ENCODE measurements around the gene PKNOX1. TPM values are rescaled to one million over a fixed set of nuclear protein-coding genes. Genes with fewer than 3 reads are reported as not detected.
"Not testable (repeated sequence)": the region's sequence is repeated elsewhere in the genome, so short reads cannot be mapped to it uniquely, and the experiment has no call there.

PKNOX1 gene
- total and polyA plus RNA-seq, 2 donors from 2014 or later, result 7.9 to 25.2 TPM

GRCh38 chr21:42991992-42992740, 17.8 kb downstream of the PKNOX1 start:
- Histone ChIP-seq H3K36me3 (ENCODE audit: control insufficient read depth in 2 of 3, insufficient read depth in 3 of 3, low read length in 3 of 3) (peaks cover 0 to 5% (median 3%) of the 10 kb centered on the region in 3 donors), H3K9me3 (ENCODE audit: control insufficient read depth in 2 of 3, insufficient read depth in 1 of 3, low read length in 3 of 3) (no peaks in the 10 kb centered on the region), H3K4me3 (ENCODE audit: low read length in 3 of 3) (no peak overlapping the region), H3K4me1 (ENCODE audit: control insufficient read depth in 2 of 3, insufficient read depth in 2 of 3, low read depth in 1 of 3, low read length in 3 of 3) (peaks cover 0 to 4% (median 4%) of the 10 kb centered on the region in 3 donors), H3K9ac (ENCODE audit: low read length in 3 of 3) (no peak overlapping the region), H3K27me3 (ENCODE audit: control insufficient read depth, insufficient read depth, low read length) (no peaks in the 10 kb centered on the region), H3K27ac (ENCODE audit: low read depth in 2 of 2, low read length in 2 of 2) (peak overlapping the region; percentile 80 to 89)
- FAIRE-seq (no peak), DNase-seq (peak; percentile 83 to 95 (median 91))
- intact Hi-C loops (cut with DNase I), result no loop called here
- no peak for TF ChIP-seq CTCF (IDR thresholded peaks at IDR 0.05; ENCODE audit: borderline replicate concordance, extremely low read depth, insufficient read depth)

- Histone ChIP-seq H3K9me3 (ENCODE audit: control insufficient read depth in 2 of 3, insufficient read depth in 1 of 3, low read length in 3 of 3) (no peaks in the 10 kb centered on the region), H3K4me1 (ENCODE audit: control insufficient read depth in 2 of 3, insufficient read depth in 2 of 3, low read depth in 1 of 3, low read length in 3 of 3) (peaks cover 0 to 4% (median 4%) of the 10 kb centered on the region in 3 donors), H3K27ac (ENCODE audit: low read depth in 2 of 2, low read length in 2 of 2) (peak overlapping the region; percentile 80 to 89), H3K9ac (ENCODE audit: low read length in 3 of 3) (no peak overlapping the region), H3K4me3 (ENCODE audit: low read length in 3 of 3) (no peak overlapping the region), H3K27me3 (ENCODE audit: control insufficient read depth, insufficient read depth, low read length) (no peaks in the 10 kb centered on the region), H3K36me3 (ENCODE audit: control insufficient read depth in 2 of 3, insufficient read depth in 3 of 3, low read length in 3 of 3) (peaks cover 0 to 5% (median 3%) of the 10 kb centered on the region in 3 donors)
- TF ChIP-seq CTCF (IDR thresholded peaks at IDR 0.05; ENCODE audit: borderline replicate concordance, extremely low read depth, insufficient read depth), result no peak
- intact Hi-C loops (cut with DNase I), result no loop called here
- DNase-seq (peak in 1 of 5 donors; percentile 26), FAIRE-seq (no peak)
Measured at GRCh38 chr21:42993051-42993712, 18.8 kb downstream of the PKNOX1 start.

- DNase-seq (peak in 1 of 5 donors; percentile 88), FAIRE-seq (no peak)
- Histone ChIP-seq H3K4me3 (ENCODE audit: low read length in 3 of 3) (no peak overlapping the region), H3K9ac (ENCODE audit: low read length in 3 of 3) (no peak overlapping the region), H3K9me3 (ENCODE audit: control insufficient read depth in 2 of 3, insufficient read depth in 1 of 3, low read length in 3 of 3) (no peaks in the 10 kb centered on the region), H3K4me1 (ENCODE audit: control insufficient read depth in 2 of 3, insufficient read depth in 2 of 3, low read depth in 1 of 3, low read length in 3 of 3) (peaks cover 0 to 3% (median 2%) of the 10 kb centered on the region in 3 donors), H3K27ac (ENCODE audit: low read depth in 2 of 2, low read length in 2 of 2) (peak overlapping the region in 1 of 2 donors; percentile 76), H3K36me3 (ENCODE audit: control insufficient read depth in 2 of 3, insufficient read depth in 3 of 3, low read length in 3 of 3) (peaks cover 0 to 5% (median 3%) of the 10 kb centered on the region in 3 donors), H3K27me3 (ENCODE audit: control insufficient read depth, insufficient read depth, low read length) (no peaks in the 10 kb centered on the region)
- TF ChIP-seq CTCF (IDR thresholded peaks at IDR 0.05; ENCODE audit: borderline replicate concordance, extremely low read depth, insufficient read depth), result no peak
- intact Hi-C loops (cut with DNase I), result no loop called here
Measured at GRCh38 chr21:42997053-42997452, 22.7 kb downstream of the PKNOX1 start.

- H3K9me3 ChIP-seq (ENCODE audit: control insufficient read depth in 2 of 3, insufficient read depth in 1 of 3, low read length in 3 of 3); FAIRE-seq; H3K9ac ChIP-seq (ENCODE audit: low read length in 3 of 3); H3K4me1 ChIP-seq (ENCODE audit: control insufficient read depth in 2 of 3, insufficient read depth in 2 of 3, low read depth in 1 of 3, low read length in 3 of 3); H3K4me3 ChIP-seq (ENCODE audit: low read length in 3 of 3); H3K27me3 ChIP-seq (ENCODE audit: control insufficient read depth, insufficient read depth, low read length); intact Hi-C loops (cut with DNase I); H3K27ac ChIP-seq (ENCODE audit: low read depth in 2 of 2, low read length in 2 of 2); DNase-seq; H3K36me3 ChIP-seq (ENCODE audit: control insufficient read depth in 2 of 3, insufficient read depth in 3 of 3, low read length in 3 of 3): not testable (repeated sequence)
Measured at GRCh38 chr21:42997983-42998382, 23.6 kb downstream of the PKNOX1 start.

GRCh38 chr21:42999152-42999551, 24.8 kb downstream of the PKNOX1 start:
- intact Hi-C loops (cut with DNase I); H3K9me3 ChIP-seq (ENCODE audit: control insufficient read depth in 2 of 3, insufficient read depth in 1 of 3, low read length in 3 of 3); H3K4me1 ChIP-seq (ENCODE audit: control insufficient read depth in 2 of 3, insufficient read depth in 2 of 3, low read depth in 1 of 3, low read length in 3 of 3); DNase-seq; H3K9ac ChIP-seq (ENCODE audit: low read length in 3 of 3); H3K36me3 ChIP-seq (ENCODE audit: control insufficient read depth in 2 of 3, insufficient read depth in 3 of 3, low read length in 3 of 3); FAIRE-seq; H3K27me3 ChIP-seq (ENCODE audit: control insufficient read depth, insufficient read depth, low read length); H3K27ac ChIP-seq (ENCODE audit: low read depth in 2 of 2, low read length in 2 of 2); H3K4me3 ChIP-seq (ENCODE audit: low read length in 3 of 3): not testable (repeated sequence)

- H3K9me3 ChIP-seq (ENCODE audit: control insufficient read depth in 2 of 3, insufficient read depth in 1 of 3, low read length in 3 of 3); H3K36me3 ChIP-seq (ENCODE audit: control insufficient read depth in 2 of 3, insufficient read depth in 3 of 3, low read length in 3 of 3); FAIRE-seq; H3K4me3 ChIP-seq (ENCODE audit: low read length in 3 of 3); intact Hi-C loops (cut with DNase I); DNase-seq; H3K27ac ChIP-seq (ENCODE audit: low read depth in 2 of 2, low read length in 2 of 2); H3K27me3 ChIP-seq (ENCODE audit: control insufficient read depth, insufficient read depth, low read length); H3K9ac ChIP-seq (ENCODE audit: low read length in 3 of 3); H3K4me1 ChIP-seq (ENCODE audit: control insufficient read depth in 2 of 3, insufficient read depth in 2 of 3, low read depth in 1 of 3, low read length in 3 of 3): not testable (repeated sequence)
Measured at GRCh38 chr21:43000041-43000440, 25.7 kb downstream of the PKNOX1 start.

Data from kidney (tissue), 14 donors.